Activated T-helper 17 cell treated with anti-CD3 and anti-CD28 coated beads, Interleukin-2, amount 50 U/mL, for 72 hours (primary cell): ENCODE results near the gene GLIS2. TPM values are rescaled to one million over a fixed set of nuclear protein-coding genes. Genes with fewer than 3 reads are reported as not detected.

Experiments
- ATAC-seq: fragments of 150-1000 bp; cut with Tn5 transposase; replicated peaks from 2 replicates; pipeline ENCODE4 v1.10.0; 2021; ENCODE audit warnings: mild to moderate bottlenecking, moderate library complexity
- H3K27ac Mint-ChIP-seq: one replicate; pipeline ENCODE4 v1.8.0; 2022; ENCODE audit warnings: mixed read lengths
- H3K27me3 Mint-ChIP-seq: one replicate; pipeline ENCODE4 v1.8.0; 2022; ENCODE audit warnings: mixed read lengths
- H3K36me3 Mint-ChIP-seq: one replicate; pipeline ENCODE4 v1.8.0; 2022; ENCODE audit warnings: low read depth, mild to moderate bottlenecking, mixed read lengths
- H3K4me1 Mint-ChIP-seq: one replicate; pipeline ENCODE4 v1.8.0; 2022; ENCODE audit warnings: mixed read lengths
- H3K4me3 Mint-ChIP-seq: one replicate; pipeline ENCODE4 v1.8.0; 2022; ENCODE audit warnings: mild to moderate bottlenecking, mixed read lengths
- H3K9me3 Mint-ChIP-seq: one replicate; pipeline ENCODE4 v1.8.0; 2022; ENCODE audit warnings: mixed read lengths
- total RNA-seq, 2 donors: library from RNA; stranded (reverse); gene quantifications; one replicate each; pipeline ENCODE4 v1.2.3, GENCODE V29; 2022

GLIS2 gene
- 1 to 10 TPM in 1 of 2 donors, under 1 TPM in 1; 0.37 to 1.6 TPM for total RNA-seq

DNA sequence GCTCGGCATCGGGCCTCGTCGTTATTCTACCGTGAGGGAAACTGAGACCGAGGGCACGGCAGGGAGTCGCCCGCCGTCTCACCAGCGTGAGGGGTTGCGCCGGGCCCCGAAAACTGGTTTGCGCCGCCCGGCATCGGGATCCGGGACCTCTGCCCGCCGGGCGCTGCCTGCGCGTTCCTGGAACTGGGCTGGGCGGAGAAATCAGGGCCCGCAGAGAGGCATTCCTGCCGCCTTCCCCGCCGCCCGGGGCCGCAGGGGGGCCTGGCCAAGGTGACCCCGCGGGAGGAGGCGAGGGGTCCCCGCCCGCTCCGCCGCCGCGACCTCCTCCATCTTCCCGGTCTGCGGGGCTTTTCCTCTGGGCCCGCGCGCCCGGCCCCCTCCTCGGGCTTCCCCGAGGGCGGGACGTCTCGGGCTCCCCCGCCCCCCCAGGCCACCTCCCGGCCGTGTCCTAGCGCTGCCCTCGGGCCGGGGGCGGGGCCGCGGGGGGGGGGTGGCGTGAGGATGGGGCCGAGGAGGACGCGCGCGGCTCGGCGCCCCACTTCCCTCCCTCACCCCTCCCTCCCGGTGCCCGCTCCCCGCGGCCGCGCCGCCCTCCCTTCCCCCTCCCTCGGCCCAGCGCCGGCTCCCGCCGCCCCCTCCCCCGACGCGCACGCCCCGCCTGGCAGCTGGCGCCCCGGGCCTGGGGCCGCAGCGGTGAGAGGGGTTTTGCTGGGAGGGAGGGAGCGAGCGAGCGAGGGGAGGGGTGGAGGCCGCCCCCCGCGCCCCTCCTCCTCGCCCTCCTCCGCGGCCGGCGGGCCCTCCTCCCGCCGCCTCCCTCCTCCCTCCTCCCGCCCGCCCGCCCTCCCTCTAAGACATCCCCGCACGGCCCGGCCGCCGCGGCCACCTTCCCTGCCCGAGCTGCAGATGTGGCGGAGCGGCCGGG, at the start of gene GLIS2:
Gene GLIS2 (plus strand): TSS at position 882 of the 922 bp plus-strand sequence. CDS start 16,214 bp downstream, outside the sequence.
- Mint-ChIP-seq H3K27ac (peak within 1 kb of the TSS; percentile 58), H3K9me3 (no peaks in the 10 kb centered on the region), H3K36me3 (peaks cover 10% of the 10 kb centered on the region), H3K4me1 (peaks cover 10% of the 10 kb centered on the region), H3K27me3 (peaks cover 11% of the 10 kb centered on the region), H3K4me3 (peak within 1 kb of the TSS; percentile 82)
- peak; percentile 60 for ATAC-seq

DNA sequence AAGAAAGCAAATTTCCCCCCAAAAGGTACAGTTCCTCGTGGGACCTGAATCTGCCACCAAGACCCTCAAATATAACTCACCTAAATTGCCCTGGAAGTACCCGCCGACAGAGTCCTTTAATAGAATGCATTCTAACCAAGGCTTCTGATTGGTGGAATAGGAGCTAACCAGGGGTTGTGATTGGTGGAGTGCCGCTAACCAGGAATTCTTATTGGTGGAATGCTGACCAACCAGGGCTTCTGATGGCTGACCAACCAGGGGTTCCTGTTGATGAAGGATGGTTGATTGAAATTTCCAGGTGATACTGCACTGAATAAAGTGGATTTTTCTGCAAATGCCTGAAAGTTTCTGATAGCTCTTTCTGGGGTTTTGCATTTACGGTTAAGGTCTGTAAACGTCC, 49.5 kb upstream of the GLIS2 start:
- Mint-ChIP-seq H3K36me3 (peaks cover 13% of the 10 kb centered on the region), H3K9me3 (no peaks in the 10 kb centered on the region), H3K27me3 (no peaks in the 10 kb centered on the region), H3K27ac (peak overlapping the region; percentile 54), H3K4me1 (no peaks in the 10 kb centered on the region), H3K4me3 (no peak overlapping the region)
- ATAC-seq = no peak

DNA sequence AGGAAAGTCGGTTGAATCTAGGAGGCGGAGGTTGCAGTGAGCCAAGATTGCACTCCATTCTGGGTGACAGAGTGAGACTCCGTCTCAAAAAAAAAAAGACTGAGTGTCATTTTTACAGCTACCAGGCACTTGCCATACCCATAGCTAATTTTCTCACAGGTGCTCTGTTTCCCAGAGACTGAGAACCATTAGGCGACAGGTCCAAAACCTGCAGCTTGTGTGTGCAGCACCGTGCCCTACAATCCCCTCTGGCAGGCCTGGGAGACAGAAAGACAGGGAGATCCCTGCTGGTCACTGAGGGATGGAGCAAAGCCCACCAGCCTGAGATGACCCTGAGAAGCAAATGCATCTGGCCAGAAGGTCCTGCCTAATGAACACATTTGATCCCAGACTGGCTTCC, 45.8 kb upstream of the GLIS2 start:
- ATAC-seq = no peak
- H3K4me1 Mint-ChIP-seq = no peaks in the 10 kb centered on the region

DNA sequence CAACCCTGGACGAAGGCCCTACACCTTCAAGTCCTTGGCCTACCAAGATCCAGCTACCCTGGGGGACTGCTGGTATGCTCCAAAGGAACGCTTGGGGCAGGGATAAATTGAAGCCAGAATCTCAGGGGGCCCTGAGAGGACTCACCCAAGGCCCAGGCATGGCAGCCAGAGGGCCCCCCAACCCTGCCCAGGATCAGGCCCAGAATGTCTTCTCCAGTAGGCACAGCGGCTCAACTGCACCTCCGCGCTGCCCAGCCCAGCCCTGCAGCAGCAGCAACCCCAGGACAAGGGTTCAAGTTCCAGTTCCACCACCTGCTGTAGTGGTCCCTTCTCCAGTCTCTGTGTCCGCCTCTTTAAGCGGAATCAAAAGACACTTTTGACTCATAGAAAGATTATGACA, 45.3 kb upstream of the GLIS2 start:
- ATAC-seq = no peak
- Mint-ChIP-seq H3K27ac (peak overlapping the region; percentile 72), H3K4me3 (peak overlapping the region; percentile 82), H3K4me1 (no peaks in the 10 kb centered on the region), H3K9me3 (no peaks in the 10 kb centered on the region), H3K27me3 (no peaks in the 10 kb centered on the region), H3K36me3 (no peaks in the 10 kb centered on the region)

More for the DNA sequence above, 45.8 kb upstream of the GLIS2 start:
- no peak overlapping the region for H3K27ac Mint-ChIP-seq
- peak overlapping the region; percentile 82 for H3K4me3 Mint-ChIP-seq
- no peaks in the 10 kb centered on the region for H3K27me3 Mint-ChIP-seq
- H3K9me3 Mint-ChIP-seq = no peaks in the 10 kb centered on the region
- no peaks in the 10 kb centered on the region for H3K36me3 Mint-ChIP-seq

DNA sequence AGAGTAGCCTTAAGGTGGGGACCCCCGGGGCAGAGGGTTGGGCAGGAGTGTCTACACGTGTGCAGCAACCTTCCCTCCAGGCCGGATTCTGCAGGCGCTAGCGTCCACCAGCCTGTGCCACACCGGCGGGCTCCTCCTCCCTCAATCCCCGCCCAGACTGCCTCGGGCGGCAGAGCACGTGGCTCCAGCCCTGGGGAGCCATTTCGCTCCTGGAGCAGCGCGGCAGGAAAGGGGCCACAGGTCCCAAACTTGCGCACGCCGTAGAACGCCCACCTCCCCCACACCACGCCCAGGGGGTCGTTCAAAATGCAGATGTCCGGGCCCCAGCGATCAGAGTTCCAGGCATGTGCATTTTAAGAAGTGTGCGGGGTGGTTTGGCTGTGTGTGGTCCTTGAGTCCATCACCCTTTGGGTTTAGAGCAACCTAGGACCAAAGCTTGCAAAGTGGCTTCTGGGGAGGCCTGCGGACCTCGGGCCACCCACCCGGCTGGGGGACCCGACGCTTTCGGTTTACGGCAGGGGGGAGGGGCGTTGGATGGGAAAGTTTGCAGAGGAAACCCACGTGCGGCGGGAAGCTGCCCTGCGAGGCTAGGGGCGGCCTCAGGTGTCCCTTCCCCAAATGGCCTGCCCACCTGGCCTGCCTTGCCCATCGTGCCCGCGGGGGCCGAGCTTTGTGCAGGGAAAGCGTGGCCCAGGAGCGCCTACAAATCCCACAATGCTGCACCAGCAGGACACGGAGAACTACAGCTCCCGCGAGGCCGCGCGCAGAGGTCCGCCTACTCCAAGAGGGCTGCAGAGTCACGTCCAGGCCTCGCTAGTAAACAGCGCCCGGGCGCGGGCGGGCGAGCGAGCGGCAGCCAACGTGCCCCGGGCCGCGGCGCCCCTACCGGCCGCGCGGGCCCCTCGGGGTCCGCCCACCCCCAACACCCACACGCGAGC, 44.4 kb upstream of the GLIS2 start:
- Mint-ChIP-seq H3K36me3 (no peaks in the 10 kb centered on the region), H3K9me3 (no peaks in the 10 kb centered on the region), H3K4me1 (no peaks in the 10 kb centered on the region), H3K4me3 (peak overlapping the region; percentile 82), H3K27ac (peak overlapping the region; percentile 72), H3K27me3 (no peaks in the 10 kb centered on the region)
- peak; percentile 89 for ATAC-seq

DNA sequence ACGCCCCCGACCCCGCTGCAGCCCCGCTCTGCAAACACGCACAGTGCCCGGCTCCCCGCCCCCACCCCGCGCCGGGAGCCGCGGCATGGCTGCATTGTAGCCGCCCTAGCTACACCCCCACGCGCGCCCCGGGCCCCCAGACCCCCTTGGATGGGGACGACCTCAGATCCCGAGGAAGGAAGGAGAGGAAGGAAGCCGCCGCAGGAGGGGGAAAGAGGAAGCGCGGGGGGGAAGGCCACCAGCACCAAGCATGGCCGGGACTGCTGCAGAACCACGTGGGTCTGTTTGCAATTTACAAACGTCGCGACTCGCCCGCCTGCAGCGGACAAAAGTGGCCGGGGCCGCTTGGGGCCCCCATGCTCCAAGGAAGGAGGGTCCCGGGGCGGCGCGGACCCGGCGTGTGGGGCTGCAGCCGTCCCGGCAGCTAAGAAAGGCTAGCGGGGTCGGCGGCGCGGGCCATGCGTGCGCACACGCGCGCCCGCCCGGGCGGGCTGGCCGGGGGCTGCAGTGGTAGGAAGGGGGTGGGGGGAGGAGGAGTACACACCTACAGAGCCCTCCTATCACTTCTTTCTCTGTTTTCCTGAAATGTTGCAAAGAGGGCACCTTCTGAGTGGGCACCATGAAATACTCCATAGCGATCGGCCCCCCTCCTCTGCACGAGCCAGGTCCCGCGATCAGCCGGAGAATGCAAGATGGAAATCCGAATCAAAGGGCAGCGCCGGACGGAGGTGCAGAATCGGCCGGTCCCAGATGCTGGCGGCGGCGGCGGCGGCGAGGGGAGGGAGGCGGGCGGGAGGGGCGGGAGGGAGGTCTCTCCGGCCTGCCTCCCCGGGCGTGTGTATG, 43.5 kb upstream of the GLIS2 start:
- Mint-ChIP-seq H3K36me3 (no peaks in the 10 kb centered on the region), H3K4me3 (peak overlapping the region; percentile 82), H3K27ac (peak overlapping the region; percentile 58), H3K9me3 (no peaks in the 10 kb centered on the region), H3K27me3 (no peaks in the 10 kb centered on the region), H3K4me1 (no peaks in the 10 kb centered on the region)
- peak; percentile 37 for ATAC-seq

DNA sequence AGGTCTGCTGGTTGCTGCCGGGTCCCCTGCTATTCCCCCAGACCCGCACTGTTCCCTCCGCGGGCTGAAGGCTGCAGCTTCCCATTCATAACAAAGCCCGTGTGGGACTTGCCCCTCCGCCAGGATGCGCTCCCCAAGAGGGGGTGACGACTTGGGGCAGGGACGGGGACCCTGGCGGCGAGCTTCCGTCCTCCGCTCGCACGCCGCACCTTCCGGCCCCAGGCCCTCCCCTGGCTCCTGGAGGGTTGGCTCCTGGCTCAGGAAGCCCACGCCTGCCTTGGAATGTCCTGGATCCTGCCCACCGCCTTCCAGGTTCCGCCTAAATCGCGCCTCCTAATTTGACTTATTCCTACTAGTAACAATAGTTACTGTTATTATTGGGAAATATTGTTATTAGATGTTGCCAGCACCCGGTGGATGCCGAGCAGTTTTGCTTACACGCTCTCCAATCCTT, 42.0 kb upstream of the GLIS2 start:
- peak; percentile 4 for ATAC-seq
- H3K4me1 Mint-ChIP-seq = no peaks in the 10 kb centered on the region
- no peaks in the 10 kb centered on the region for H3K9me3 Mint-ChIP-seq
- no peaks in the 10 kb centered on the region for H3K36me3 Mint-ChIP-seq
- H3K4me3 Mint-ChIP-seq = peak overlapping the region; percentile 82
- H3K27ac Mint-ChIP-seq = no peak overlapping the region
- no peaks in the 10 kb centered on the region for H3K27me3 Mint-ChIP-seq

DNA sequence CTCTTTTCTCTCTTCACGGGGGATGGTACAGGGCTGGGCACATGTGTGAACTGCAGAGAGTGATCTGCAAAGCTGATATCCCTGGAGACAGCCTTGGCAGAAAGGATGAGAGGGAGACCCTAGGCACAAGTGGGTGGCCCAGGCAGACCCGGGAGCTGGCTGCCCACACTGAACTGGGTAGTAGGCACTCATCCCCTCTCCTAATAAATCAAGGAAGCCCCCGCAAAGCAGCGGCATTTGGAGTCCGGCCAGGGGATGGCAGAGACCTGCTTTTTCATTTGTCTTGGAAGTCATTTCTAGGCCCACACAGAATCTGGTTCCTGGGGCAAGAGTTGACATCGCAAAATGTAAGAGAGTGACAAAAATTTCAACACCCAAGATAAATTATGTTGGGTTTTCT, 40.0 kb upstream of the GLIS2 start:
- Mint-ChIP-seq H3K4me1 (no peaks in the 10 kb centered on the region), H3K4me3 (no peak overlapping the region), H3K27me3 (no peaks in the 10 kb centered on the region), H3K9me3 (no peaks in the 10 kb centered on the region), H3K36me3 (no peaks in the 10 kb centered on the region), H3K27ac (no peak overlapping the region)
- no peak for ATAC-seq

DNA sequence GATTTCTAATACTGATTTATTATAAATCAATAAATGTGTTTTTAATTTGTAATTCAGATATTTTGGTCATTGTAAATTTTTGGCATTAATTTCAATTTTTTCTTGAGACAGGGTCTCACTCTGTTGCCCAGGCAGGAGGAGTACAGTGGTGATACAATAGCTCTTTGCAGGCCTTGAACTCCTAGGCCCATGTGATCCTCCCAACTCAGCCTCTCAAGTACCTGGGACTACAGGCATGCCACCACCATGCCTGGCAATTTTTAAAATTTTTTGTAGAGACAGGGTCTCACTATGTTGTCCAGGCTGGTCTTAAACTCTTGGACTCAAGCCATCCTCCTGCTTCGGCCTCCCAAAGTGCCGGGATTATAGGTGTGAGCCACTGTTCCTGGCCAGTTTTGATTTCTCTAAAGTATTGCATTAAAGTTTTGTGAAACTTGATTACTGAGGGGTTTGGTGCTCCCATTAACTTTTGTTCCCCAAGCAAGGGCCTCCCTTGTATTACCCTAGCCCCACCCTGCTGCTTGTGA, 37.8 kb upstream of the GLIS2 start:
- H3K36me3 Mint-ChIP-seq = no peaks in the 10 kb centered on the region
- ATAC-seq = no peak
- H3K27me3 Mint-ChIP-seq = no peaks in the 10 kb centered on the region
- no peak overlapping the region for H3K4me3 Mint-ChIP-seq
- no peaks in the 10 kb centered on the region for H3K9me3 Mint-ChIP-seq
- H3K4me1 Mint-ChIP-seq = no peaks in the 10 kb centered on the region
- no peak overlapping the region for H3K27ac Mint-ChIP-seq

DNA sequence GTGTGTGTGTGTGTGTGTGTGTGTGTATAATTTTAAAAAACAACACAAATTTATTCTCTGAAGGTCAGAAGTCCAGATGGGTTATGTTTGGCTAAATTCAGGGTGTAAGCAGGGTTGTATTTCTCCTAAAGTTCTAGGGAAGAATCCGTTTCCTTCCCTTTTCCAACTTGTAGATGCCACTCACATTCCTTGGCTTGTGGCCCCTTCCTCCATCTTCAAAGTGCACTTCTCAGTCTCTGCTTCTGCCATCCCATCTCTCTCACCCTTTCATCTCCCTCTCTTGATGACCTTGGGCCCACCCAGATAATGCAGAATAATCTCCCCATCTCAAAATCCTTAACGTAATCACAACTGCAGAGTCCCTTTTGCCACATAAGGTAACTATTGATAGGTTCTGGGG, 35.2 kb upstream of the GLIS2 start:
- H3K36me3 Mint-ChIP-seq = no peaks in the 10 kb centered on the region
- H3K27ac Mint-ChIP-seq = no peak overlapping the region
- no peak for ATAC-seq
- H3K27me3 Mint-ChIP-seq = peaks cover 12% of the 10 kb centered on the region
- no peaks in the 10 kb centered on the region for H3K9me3 Mint-ChIP-seq
- H3K4me1 Mint-ChIP-seq = peaks cover 4% of the 10 kb centered on the region
- no peak overlapping the region for H3K4me3 Mint-ChIP-seq

DNA sequence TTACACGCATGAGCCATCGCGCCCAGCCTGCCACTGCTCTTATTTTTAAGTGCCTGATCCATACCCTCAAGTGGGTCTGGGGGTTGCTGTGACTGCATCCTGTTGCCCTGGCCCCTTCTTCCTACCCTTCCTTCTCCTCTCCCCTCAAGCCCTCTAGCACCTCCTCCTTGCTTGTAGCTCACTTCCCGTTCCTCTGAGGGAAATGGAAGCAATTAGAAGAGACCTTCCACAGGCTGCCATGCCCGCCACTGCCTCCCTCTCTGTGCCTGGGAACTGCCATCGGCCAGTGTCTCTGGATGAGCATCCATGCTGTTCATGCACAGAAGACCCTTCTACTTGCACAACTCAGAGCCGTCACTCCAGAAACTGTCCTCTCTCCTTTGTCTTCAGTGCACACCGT, 32.4 kb upstream of the GLIS2 start:
- no peaks in the 10 kb centered on the region for H3K9me3 Mint-ChIP-seq
- no peak for ATAC-seq
- no peaks in the 10 kb centered on the region for H3K36me3 Mint-ChIP-seq
- H3K4me1 Mint-ChIP-seq = peaks cover 4% of the 10 kb centered on the region
- H3K4me3 Mint-ChIP-seq = no peak overlapping the region
- H3K27me3 Mint-ChIP-seq = peaks cover 15% of the 10 kb centered on the region
- no peak overlapping the region for H3K27ac Mint-ChIP-seq

DNA sequence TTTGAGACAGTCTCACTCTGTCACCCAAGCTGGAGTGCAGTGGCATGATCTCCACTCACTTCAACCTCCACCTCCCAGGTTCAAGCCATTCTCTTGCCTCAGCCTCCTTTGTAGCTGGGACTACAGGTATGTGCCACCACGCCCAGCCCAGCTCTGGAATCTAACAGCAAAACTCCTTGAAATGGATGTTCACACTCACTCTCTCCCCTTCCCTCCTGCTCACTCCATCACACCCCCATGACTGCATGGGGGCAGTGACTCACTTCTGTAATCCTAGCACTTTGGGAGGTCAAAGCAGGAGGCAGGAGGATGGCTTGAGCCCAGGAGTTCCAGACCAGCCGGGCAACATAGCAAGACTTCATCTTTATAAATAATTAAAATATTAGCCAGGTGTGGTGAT, 31.9 kb upstream of the GLIS2 start:
- no peaks in the 10 kb centered on the region for H3K36me3 Mint-ChIP-seq
- H3K9me3 Mint-ChIP-seq = no peaks in the 10 kb centered on the region
- H3K27me3 Mint-ChIP-seq = peaks cover 15% of the 10 kb centered on the region
- no peak overlapping the region for H3K4me3 Mint-ChIP-seq
- H3K4me1 Mint-ChIP-seq = peaks cover 4% of the 10 kb centered on the region
- ATAC-seq = no peak
- no peak overlapping the region for H3K27ac Mint-ChIP-seq

DNA sequence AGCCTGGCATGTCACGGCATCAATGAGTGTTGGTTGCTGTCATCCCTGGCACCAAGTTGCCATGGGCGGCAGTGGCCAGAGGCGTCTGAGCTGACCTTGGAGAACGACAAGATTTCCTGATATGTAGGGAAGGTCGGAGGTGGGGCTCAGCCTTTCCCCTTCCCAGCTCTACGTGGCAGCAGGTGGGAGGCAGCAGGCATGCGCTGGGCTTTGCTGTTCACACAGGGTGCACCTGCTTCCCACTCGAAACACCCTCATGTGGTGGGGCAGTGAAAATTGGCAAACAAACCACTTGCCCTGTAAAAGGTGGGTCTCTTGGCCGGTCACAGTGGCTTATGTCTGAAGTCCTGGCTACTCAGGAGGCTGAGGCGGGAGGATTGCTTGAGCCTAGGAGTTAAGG, 30.7 kb upstream of the GLIS2 start:
- no peak overlapping the region for H3K4me3 Mint-ChIP-seq
- H3K27ac Mint-ChIP-seq = no peak overlapping the region
- no peaks in the 10 kb centered on the region for H3K9me3 Mint-ChIP-seq
- H3K36me3 Mint-ChIP-seq = no peaks in the 10 kb centered on the region
- no peak for ATAC-seq
- H3K27me3 Mint-ChIP-seq = peaks cover 15% of the 10 kb centered on the region
- peaks cover 4% of the 10 kb centered on the region for H3K4me1 Mint-ChIP-seq
